Stimulated activated naive CD8-positive, alpha-beta T cell treated with anti-CD3 and anti-CD28 coated beads, Interleukin-15, Interleukin-2, amounts not matched to agents 100 ng/mL and 50 ng/mL, for 24 hours (primary cell): ENCODE measurements around the gene SOCS2.

ENCODE experiments used
- H3K27ac Mint-ChIP-seq: one replicate; pipeline ENCODE4 v1.8.0; 2021; ENCODE audit warnings: mild to moderate bottlenecking, mixed read lengths
- H3K27me3 Mint-ChIP-seq: one replicate; pipeline ENCODE4 v1.8.0; 2021; ENCODE audit warnings: mixed read lengths
- H3K36me3 Mint-ChIP-seq: one replicate; pipeline ENCODE4 v1.8.0; 2021; ENCODE audit warnings: low read depth, mixed read lengths
- H3K4me1 Mint-ChIP-seq: one replicate; pipeline ENCODE4 v1.8.0; 2021; ENCODE audit warnings: low read depth, mixed read lengths
- H3K4me3 Mint-ChIP-seq: one replicate; pipeline ENCODE4 v1.8.0; 2021; ENCODE audit warnings: mild to moderate bottlenecking, mixed read lengths
- H3K9me3 Mint-ChIP-seq: one replicate; pipeline ENCODE4 v1.8.0; 2021; ENCODE audit warnings: mixed read lengths

Gene SOCS2

DNA sequence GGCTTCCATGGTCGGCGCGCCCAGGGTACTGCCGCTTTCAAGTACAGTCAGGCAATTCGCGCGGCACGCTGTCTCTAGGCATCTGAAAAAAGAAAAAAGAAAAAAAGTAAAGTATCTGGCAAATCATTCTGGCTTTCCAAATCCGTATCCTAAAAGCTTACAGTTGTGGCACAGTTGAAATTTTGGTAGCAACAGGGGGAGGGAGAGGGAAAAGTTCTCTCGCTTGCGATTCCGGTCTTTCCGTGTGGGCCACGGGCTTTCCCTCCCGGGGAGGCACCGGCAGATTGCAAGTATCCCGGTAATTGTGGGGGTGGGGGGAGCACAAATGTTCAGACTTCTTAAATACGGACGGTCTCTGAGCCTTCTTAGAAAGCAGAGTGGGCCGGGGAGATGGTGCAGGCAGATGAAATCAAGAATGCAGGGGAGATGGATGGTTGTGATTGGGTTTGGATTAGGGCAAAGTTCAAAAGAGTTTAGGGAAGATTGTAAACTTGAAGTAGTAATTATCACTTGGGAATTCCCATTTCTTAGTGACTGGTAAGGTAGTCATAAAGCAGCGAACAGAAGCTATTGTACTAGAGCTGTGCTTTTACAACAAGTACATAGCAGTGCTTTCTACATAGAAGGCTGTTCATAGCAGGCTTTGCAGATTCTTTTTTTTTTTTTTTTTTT is 1.2 kb downstream of the SOCS2 start:
- Mint-ChIP-seq H3K36me3 (peaks cover 30% of the 10 kb centered on the region), H3K9me3 (no peaks in the 10 kb centered on the region), H3K4me1 (peaks cover 39% of the 10 kb centered on the region), H3K27ac (peak overlapping the region; percentile 0), H3K27me3 (peaks cover 28% of the 10 kb centered on the region), H3K4me3 (peak overlapping the region; percentile 68)

DNA sequence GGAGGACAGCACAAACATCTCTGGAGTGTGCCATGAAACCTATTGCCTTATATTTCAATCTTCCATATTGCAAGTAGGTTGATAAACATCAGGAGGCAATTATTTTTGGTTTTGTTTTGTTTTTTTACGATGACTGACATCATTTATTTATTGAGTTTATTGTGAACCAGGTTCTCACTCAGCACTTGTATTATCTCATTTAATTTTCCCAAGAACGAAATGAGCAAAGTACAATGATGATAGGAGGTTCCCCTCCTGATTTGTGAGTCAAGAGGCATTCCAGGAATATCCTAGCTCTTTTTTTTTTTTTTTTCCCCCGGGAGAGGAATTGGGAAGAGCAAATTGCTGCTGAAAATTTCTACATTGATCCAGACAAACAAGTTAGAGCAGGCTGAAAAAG is 4.7 kb downstream of the SOCS2 start:
- Mint-ChIP-seq H3K27me3 (peaks cover 26% of the 10 kb centered on the region), H3K27ac (no peak overlapping the region), H3K4me1 (peaks cover 30% of the 10 kb centered on the region), H3K36me3 (peaks cover 33% of the 10 kb centered on the region), H3K4me3 (no peak overlapping the region), H3K9me3 (no peaks in the 10 kb centered on the region)

DNA sequence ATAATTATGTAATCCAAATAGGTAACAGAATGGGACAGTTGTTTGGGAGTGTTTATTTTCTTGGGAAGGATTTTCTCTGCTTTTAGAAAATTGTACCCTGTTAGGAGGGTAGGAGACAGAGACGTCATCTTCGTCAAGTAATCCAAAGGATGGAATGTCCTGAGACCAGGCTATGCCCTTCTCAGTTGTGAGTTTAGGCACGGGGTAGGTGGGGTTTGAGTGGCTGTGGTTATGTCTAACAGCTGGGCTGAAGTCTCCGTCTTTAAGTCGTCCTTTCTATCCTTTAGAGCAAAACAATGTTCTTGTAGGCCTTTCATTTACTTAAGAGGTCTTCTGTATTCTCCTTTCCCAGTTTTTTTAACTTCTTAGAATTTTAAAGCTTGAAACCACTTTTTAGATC is 5.7 kb downstream of the SOCS2 start:
- H3K27me3 Mint-ChIP-seq, result peaks cover 17% of the 10 kb centered on the region
- no peak overlapping the region for H3K4me3 Mint-ChIP-seq
- H3K36me3 Mint-ChIP-seq, result peaks cover 33% of the 10 kb centered on the region
- H3K27ac Mint-ChIP-seq, result no peak overlapping the region
- no peaks in the 10 kb centered on the region for H3K9me3 Mint-ChIP-seq
- peaks cover 22% of the 10 kb centered on the region for H3K4me1 Mint-ChIP-seq

DNA sequence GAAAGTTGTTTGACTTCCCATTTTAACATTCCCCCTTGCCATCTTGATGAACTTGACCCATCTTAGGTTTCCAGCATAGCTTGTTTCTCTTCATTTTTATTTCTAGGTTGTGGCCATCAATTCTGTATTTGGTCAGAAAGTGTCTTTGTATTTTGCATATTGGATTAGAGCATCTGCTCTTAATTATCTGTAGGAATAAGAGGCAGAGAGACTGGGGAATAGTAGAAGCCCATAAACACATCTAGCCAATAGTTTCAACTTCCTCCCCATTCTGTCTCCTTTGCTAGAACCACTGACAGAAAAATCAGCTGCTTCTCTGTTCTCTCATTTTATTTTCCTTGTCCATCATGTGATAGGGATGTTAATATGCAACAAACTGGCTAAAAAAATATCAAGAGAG is 8.2 kb downstream of the SOCS2 start:
- H3K9me3 Mint-ChIP-seq, result no peaks in the 10 kb centered on the region
- peaks cover 8% of the 10 kb centered on the region for H3K4me1 Mint-ChIP-seq
- H3K4me3 Mint-ChIP-seq, result no peak overlapping the region
- H3K27me3 Mint-ChIP-seq, result peaks cover 3% of the 10 kb centered on the region
- no peak overlapping the region for H3K27ac Mint-ChIP-seq
- peaks cover 15% of the 10 kb centered on the region for H3K36me3 Mint-ChIP-seq

DNA sequence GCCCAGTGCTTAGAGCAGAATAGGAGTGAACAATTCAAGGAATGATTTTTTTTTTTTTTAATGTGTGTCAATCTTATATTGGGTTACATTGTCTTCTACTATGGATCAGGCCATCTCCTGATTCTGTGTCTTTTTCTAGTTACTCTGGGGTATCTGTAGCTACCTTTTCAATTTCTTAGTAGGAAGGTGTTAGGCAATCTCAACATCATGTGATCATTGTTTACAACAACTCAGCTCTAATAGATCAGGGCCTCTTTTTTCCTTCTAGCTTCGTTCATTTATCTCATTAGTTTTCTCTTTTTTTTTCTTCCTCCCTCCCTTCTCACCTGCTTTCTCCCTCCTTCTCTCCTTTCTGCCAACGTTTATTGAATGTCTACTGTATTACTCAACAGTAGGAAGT is 8.9 kb downstream of the SOCS2 start:
- Mint-ChIP-seq H3K27me3 (peaks cover 3% of the 10 kb centered on the region), H3K4me1 (peaks cover 8% of the 10 kb centered on the region), H3K36me3 (peaks cover 13% of the 10 kb centered on the region), H3K9me3 (no peaks in the 10 kb centered on the region), H3K4me3 (no peak overlapping the region), H3K27ac (no peak overlapping the region)

DNA sequence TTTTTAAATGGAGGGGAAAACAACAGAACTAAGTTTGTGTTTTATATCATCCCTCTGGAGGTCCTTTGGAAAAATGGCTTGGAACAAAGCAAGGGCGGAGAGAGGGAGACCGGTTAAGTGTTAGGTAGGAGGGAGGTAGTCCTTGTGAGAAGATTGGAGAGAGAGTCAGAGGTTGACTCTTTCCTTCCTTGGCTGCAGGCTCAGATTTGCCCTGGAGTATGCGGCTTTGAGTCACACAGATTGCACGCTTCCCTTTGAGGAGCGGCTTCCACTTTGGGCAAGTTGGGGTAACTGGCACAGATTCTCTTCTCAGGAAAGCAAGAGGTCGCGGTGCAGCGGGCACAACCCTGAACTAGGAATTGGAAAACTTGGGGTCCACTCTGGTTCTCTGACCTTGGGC is 9.9 kb downstream of the SOCS2 start:
- Mint-ChIP-seq H3K4me3 (no peak overlapping the region), H3K27ac (no peak overlapping the region), H3K4me1 (peaks cover under 1% of the 10 kb centered on the region), H3K27me3 (peaks cover 3% of the 10 kb centered on the region), H3K9me3 (no peaks in the 10 kb centered on the region), H3K36me3 (peaks cover 4% of the 10 kb centered on the region)

DNA sequence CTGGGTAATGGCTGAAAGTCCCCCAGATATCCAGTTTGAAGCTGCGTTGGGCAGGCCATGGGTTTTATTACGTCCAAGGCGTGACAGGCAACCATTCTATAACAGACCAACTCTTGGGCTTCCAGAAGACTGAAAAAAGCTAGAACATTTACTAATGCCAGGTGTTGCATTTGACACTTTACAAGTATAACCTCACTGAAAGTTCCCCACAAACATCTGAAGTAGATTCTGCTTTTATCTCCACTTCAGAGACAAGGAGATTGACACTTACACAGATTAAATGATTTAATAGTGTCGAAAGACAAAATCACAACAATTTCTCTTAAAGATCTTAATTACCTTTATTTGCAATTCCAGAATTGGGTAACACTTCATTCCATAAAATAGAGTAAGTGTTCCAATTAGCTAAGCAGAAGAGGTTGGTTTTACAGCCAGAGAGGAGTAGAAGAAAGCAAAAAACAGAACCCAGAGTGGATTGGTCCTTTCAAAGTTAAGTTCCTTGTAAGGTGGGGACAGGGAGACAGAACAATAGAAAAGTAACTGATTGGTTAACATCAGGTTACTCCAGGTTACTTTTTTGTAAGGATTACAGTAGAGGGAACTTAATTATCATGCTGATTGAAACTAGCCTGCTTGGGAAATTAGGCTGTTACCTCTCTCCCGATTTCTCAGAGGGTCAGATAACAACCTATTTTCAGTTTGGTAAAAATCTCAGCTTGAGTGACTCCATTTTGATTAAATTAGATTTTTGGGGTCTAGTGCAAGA is 11.3 kb downstream of the SOCS2 start:
- H3K36me3 Mint-ChIP-seq, result peaks cover 4% of the 10 kb centered on the region
- H3K27me3 Mint-ChIP-seq, result peaks cover 4% of the 10 kb centered on the region
- H3K9me3 Mint-ChIP-seq, result no peaks in the 10 kb centered on the region
- H3K4me1 Mint-ChIP-seq, result peaks cover 3% of the 10 kb centered on the region
- H3K27ac Mint-ChIP-seq, result no peak overlapping the region
- no peak overlapping the region for H3K4me3 Mint-ChIP-seq

DNA sequence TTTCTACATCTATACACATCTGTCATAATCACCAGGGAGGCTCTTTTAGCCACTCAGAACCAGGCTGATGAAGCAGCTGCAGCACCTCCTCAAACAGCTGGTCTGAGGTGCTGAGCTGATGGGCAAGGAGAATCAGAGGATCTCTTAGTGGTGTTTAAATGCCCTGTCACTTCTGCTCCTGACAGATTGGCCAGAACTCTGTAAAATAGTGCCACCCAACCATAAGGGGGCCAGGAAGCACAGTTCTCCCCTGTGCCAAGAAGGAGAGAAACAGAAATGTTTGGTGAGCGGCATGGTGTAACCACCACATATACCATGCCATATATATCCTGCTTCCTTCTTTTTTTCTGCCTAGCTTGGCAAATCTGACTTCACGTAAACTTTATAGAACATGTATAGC is 12.8 kb downstream of the SOCS2 start:
- Mint-ChIP-seq H3K9me3 (no peaks in the 10 kb centered on the region), H3K36me3 (peaks cover 4% of the 10 kb centered on the region), H3K27ac (no peak overlapping the region), H3K4me3 (no peak overlapping the region), H3K27me3 (peaks cover 16% of the 10 kb centered on the region), H3K4me1 (peaks cover 11% of the 10 kb centered on the region)

DNA sequence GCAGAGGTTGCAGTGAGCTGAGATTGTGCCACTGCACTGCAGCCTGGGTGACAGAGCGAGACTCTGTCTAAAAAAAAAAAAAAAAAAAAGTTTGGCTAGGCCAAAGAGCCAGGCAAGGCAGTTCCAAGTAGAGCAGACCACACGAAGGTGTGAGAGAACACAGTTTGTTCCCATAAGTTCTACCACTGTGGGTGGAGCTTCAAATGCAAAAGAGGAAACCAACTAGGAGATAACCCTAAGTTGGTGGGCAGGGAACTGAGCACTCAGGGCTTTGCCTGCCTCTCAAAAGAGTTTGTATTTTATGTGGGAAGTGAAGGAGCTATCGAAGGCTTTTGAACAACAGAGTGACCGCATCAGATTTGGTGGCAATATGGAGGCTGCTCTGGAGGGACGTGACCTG is 15.1 kb downstream of the SOCS2 start:
- H3K9me3 Mint-ChIP-seq, result no peaks in the 10 kb centered on the region
- no peak overlapping the region for H3K27ac Mint-ChIP-seq
- H3K27me3 Mint-ChIP-seq, result peaks cover 38% of the 10 kb centered on the region
- no peaks in the 10 kb centered on the region for H3K36me3 Mint-ChIP-seq
- H3K4me3 Mint-ChIP-seq, result no peak overlapping the region
- H3K4me1 Mint-ChIP-seq, result peaks cover 22% of the 10 kb centered on the region

DNA sequence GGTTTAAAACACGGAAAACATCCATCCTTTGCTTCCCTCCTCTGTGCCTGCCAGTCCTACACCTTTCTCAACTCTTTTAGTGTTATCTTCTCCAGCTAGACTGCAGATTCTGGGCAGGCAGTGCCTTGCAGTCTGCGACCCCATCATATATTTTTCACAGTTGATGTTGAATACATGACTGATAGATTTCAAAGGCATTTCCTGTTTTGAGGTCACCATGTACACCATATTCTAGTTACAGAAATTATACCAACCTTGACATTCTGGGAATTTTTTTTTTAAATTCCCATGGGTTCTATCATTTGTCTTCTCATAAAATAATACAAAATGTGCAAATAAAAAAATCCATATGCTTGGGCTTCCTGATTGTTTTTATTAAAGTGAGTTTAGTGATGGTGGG is 16.6 kb downstream of the SOCS2 start:
- Mint-ChIP-seq H3K4me1 (peaks cover 22% of the 10 kb centered on the region), H3K27me3 (peaks cover 52% of the 10 kb centered on the region), H3K36me3 (no peaks in the 10 kb centered on the region), H3K27ac (no peak overlapping the region), H3K9me3 (no peaks in the 10 kb centered on the region), H3K4me3 (no peak overlapping the region)

DNA sequence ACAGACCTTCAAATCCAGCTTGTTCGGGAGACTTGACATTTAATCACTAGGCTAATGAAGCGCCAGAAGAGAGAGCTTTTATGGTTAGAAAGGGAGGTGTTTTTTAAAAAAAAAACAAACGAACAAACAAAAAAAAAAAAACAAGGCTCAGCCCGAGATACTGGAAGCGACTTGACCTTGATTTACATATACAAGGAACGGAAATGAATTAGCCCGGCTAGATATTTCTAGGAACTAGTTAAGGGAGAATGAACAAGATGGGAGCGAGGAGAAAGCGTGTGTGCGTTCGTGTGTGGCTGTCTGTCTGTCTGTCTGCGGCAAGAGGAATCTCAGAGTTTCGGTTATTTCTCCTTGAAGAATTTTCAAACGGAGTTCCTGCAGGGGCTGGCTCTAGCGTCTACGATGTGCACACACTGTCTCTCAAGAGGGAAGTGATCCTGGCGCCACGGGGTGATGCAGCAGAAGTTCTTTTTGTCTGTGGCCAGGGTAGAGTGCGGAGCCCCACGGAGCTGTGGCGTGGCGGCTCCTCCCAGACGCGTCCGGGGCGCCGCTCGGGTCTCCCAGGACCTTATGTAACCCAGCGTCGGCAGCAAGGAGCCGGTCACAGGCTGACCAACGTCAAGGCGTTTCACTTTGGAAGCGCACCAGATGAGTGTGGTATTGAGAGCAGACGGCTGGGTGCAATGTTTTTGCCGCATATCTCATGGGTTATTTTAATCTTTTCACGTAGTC is 18.8 kb downstream of the SOCS2 start:
- Mint-ChIP-seq H3K27ac (peak overlapping the region; percentile 7), H3K4me1 (peaks cover 22% of the 10 kb centered on the region), H3K27me3 (peaks cover 67% of the 10 kb centered on the region), H3K36me3 (no peaks in the 10 kb centered on the region), H3K4me3 (peak overlapping the region; percentile 87), H3K9me3 (no peaks in the 10 kb centered on the region)

DNA sequence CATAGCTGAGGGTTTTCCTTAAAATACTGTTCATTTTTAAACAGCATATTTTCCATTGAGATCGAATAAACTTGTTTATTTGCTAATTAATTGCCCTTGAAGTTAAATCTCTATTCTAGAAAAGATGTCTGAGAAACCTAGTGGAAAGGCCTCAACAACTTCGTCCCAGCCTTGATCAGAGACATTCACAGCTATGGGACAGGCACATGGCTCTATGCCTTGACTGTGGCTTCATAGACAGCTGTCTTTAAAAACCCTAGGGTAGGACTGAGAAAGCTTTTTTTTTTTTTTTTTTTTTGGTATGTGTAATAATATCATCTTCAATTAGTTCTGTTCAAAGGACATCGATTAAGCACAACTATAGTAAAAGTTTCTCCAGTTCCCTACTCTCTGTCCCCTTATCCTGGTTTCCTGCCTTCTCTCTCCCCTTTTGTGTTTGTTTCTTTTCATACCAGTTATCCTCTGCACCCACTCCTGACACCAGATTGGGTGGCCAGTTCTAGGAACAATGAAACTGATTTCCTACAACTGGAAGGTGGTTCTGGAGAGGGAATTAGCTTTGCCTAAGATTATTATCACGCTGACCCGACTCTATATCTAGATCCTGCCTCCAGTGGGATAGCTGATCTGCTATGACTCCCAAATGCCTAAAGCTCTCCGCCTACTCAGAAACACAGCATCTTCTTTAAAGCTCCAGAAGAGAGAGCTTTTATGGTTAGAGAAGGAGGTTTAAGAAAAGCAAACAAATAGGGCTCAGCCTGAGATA is 20.3 kb downstream of the SOCS2 start:
- no peaks in the 10 kb centered on the region for H3K9me3 Mint-ChIP-seq
- H3K27me3 Mint-ChIP-seq, result peaks cover 76% of the 10 kb centered on the region
- H3K4me1 Mint-ChIP-seq, result peaks cover 20% of the 10 kb centered on the region
- H3K4me3 Mint-ChIP-seq, result no peak overlapping the region
- H3K27ac Mint-ChIP-seq, result no peak overlapping the region
- H3K36me3 Mint-ChIP-seq, result no peaks in the 10 kb centered on the region

DNA sequence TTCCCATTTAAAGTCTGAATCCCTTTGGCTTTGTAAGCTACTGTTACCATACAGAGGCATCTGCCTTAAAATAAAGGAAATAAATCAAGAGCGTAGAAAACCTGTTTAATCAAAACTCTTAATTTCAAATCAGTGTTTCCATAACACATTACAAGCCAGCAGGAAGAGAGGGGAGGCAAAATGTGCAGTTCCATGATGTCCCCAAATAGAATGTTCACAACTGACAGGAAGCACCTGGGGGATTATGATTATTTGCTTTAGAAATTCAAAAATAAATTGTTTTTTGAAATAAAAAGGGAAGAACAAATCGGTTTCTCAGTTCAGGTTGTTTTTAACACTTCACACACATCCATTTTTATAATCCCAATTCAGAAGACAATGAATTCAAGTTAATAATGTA is 21.4 kb downstream of the SOCS2 start:
- Mint-ChIP-seq H3K36me3 (no peaks in the 10 kb centered on the region), H3K27me3 (peaks cover 79% of the 10 kb centered on the region), H3K9me3 (no peaks in the 10 kb centered on the region), H3K4me1 (peaks cover 19% of the 10 kb centered on the region), H3K27ac (no peak overlapping the region), H3K4me3 (no peak overlapping the region)

DNA sequence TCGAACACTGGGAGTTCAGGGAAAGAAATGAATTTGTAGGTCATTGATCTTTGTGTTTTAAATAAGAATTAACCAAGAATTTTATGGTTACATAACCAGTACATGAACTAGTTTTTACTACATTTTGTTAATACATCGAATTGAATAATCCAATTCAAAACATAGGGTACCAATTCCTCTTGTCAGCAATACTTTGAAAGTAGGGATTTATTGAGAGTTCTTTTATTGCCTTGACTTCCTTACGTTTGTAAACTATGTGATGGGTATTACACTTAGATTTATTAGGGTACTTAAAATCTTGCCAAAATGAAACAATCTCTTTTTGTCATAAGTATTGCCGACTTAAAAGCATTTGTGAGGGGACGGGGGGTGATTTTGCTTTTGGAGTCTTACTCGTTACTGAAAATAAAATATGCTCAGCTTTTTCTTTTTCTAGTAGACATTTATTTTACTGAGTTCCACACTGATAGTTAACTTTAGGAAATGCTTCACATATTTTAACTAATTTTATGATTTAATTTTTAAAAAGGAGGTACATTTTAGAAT is 22.4 kb downstream of the SOCS2 start:
- Mint-ChIP-seq H3K4me1 (peaks cover 15% of the 10 kb centered on the region), H3K36me3 (no peaks in the 10 kb centered on the region), H3K9me3 (no peaks in the 10 kb centered on the region), H3K4me3 (no peak overlapping the region), H3K27me3 (peaks cover 73% of the 10 kb centered on the region), H3K27ac (no peak overlapping the region)
